ENCODE data around the gene PMEL. TPM values are rescaled to one million over a fixed set of nuclear protein-coding genes. Genes with fewer than 3 reads are reported as not detected.

PMEL gene
- total RNA-seq, 1 experiment from 2014 or later = 72.2 TPM

- ATAC-seq = no peak
- CTCF ChIA-PET = no interaction called here
- H3K27ac Mint-ChIP-seq = peak overlapping the region; percentile 14; the same call in 1 of the 2 replicates
- H3K27me3 Mint-ChIP-seq (ENCODE audit: low read depth) = no peaks in the 10 kb centered on the region
- no peak overlapping the region for H3K4me3 Mint-ChIP-seq
- no peak for DNase-seq (ENCODE audit: low spot score)
- peaks cover 14% of the 10 kb centered on the region for H3K36me3 Mint-ChIP-seq
- POLR2A ChIA-PET = no interaction called here
- TF ChIP-seq, protein P1, sequence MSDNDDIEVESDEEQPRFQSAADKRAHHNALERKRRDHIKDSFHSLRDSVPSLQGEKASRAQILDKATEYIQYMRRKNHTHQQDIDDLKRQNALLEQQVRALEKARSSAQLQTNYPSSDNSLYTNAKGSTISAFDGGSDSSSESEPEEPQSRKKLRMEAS (CRISPR knock-in tag; IDR thresholded peaks at IDR 0.05) = no peak
- TF ChIP-seq SMAD3 (CRISPR knock-in tag; IDR thresholded peaks at IDR 0.05; ENCODE audit: borderline replicate concordance) = no peak
- peaks cover 4% of the 10 kb centered on the region for H3K4me1 Mint-ChIP-seq
- H3K9me3 Mint-ChIP-seq = no peaks in the 10 kb centered on the region
These were observed 56.3 kb downstream of the PMEL start for GRCh38 chr12:55909513-55909884.

- Mint-ChIP-seq H3K27ac (peak overlapping the region; percentile 18), H3K9me3 (no peaks in the 10 kb centered on the region), H3K36me3 (peaks cover 10% of the 10 kb centered on the region), H3K4me3 (no peak overlapping the region), H3K4me1 (peaks cover 4% of the 10 kb centered on the region), H3K27me3 (ENCODE audit: low read depth) (no peaks in the 10 kb centered on the region)
- CTCF ChIA-PET = no interaction called here
- ATAC-seq (no peak), DNase-seq (ENCODE audit: low spot score) (no peak)
- POLR2A ChIA-PET = interaction anchor here (0.6 kb wide), 1 partner anchor 109 kb away, joined by 3 read pairs; no protein-coding TSS in a partner anchor
- TF ChIP-seq, protein P2, sequence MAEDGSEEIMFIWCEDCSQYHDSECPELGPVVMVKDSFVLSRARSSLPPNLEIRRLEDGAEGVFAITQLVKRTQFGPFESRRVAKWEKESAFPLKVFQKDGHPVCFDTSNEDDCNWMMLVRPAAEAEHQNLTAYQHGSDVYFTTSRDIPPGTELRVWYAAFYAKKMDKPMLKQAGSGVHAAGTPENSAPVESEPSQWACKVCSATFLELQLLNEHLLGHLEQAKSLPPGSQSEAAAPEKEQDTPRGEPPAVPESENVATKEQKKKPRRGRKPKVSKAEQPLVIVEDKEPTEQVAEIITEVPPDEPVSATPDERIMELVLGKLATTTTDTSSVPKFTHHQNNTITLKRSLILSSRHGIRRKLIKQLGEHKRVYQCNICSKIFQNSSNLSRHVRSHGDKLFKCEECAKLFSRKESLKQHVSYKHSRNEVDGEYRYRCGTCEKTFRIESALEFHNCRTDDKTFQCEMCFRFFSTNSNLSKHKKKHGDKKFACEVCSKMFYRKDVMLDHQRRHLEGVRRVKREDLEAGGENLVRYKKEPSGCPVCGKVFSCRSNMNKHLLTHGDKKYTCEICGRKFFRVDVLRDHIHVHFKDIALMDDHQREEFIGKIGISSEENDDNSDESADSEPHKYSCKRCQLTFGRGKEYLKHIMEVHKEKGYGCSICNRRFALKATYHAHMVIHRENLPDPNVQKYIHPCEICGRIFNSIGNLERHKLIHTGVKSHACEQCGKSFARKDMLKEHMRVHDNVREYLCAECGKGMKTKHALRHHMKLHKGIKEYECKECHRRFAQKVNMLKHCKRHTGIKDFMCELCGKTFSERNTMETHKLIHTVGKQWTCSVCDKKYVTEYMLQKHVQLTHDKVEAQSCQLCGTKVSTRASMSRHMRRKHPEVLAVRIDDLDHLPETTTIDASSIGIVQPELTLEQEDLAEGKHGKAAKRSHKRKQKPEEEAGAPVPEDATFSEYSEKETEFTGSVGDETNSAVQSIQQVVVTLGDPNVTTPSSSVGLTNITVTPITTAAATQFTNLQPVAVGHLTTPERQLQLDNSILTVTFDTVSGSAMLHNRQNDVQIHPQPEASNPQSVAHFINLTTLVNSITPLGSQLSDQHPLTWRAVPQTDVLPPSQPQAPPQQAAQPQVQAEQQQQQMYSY (CRISPR knock-in tag; IDR thresholded peaks at IDR 0.05) = no peak
- TF ChIP-seq E2F1 (CRISPR knock-in tag; IDR thresholded peaks at IDR 0.05) (no peak), ETV6 (CRISPR knock-in tag; IDR thresholded peaks at IDR 0.05) (no peak)
These were observed 56.9 kb downstream of the PMEL start for GRCh38 chr12:55908726-55909512.

GRCh38 chr12:55906056-55906455 is 59.8 kb downstream of the PMEL start:
- no peak for ATAC-seq
- ChIA-PET POLR2A (no interaction called here), CTCF (no interaction called here)
- Mint-ChIP-seq H3K27ac (no peak overlapping the region), H3K36me3 (peaks cover 21% of the 10 kb centered on the region), H3K4me1 (peaks cover 4% of the 10 kb centered on the region), H3K4me3 (no peak overlapping the region), H3K27me3 (ENCODE audit: low read depth) (no peaks in the 10 kb centered on the region), H3K9me3 (no peaks in the 10 kb centered on the region)
- DNase-seq (ENCODE audit: low spot score) = no peak
- TF ChIP-seq, protein P3, sequence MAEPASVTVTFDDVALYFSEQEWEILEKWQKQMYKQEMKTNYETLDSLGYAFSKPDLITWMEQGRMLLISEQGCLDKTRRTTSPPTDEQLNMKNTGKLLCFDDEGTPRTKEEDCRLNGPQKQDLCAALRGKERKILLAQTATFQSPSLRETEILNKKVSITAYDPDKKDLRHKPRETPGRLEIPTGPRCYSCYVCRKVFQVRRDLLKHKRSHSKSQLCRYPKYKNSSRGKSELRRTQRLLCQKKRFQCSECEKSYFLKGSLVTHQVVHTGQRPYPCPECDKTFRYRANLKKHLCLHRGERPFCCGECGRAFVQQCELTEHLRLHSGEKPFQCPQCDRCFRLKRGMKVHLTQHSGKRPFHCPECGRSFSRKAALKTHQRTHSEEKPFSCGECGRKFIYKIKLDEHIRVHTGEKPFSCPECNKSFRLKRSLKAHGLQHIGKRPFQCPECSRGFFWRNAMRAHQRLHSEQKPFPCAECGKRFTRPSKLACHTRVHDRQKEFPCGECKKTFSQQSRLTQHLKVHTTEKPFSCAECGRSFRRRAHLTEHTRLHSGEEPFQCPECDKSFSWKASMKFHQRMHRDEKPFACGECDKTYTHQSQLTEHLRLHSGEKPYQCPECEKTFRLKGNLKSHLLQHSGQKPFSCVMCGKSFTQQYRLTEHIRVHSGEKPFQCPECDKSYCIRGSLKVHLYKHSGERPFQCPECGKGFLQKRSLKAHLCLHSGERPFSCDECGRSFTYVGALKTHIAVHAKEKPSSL (CRISPR knock-in tag; conservative IDR thresholded peaks at IDR 0.05) = no peak
- TF ChIP-seq ZNF219 (CRISPR knock-in tag; IDR thresholded peaks at IDR 0.05; ENCODE audit: borderline replicate concordance) = no peak
- TF ChIP-seq ZNF423 (CRISPR knock-in tag; IDR thresholded peaks at IDR 0.05) = no peak
- no peak for TF ChIP-seq EMX1 (CRISPR knock-in tag; IDR thresholded peaks at IDR 0.05)
- TF ChIP-seq, protein P4, sequence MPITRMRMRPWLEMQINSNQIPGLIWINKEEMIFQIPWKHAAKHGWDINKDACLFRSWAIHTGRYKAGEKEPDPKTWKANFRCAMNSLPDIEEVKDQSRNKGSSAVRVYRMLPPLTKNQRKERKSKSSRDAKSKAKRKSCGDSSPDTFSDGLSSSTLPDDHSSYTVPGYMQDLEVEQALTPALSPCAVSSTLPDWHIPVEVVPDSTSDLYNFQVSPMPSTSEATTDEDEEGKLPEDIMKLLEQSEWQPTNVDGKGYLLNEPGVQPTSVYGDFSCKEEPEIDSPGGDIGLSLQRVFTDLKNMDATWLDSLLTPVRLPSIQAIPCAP (CRISPR knock-in tag; IDR thresholded peaks at IDR 0.05) = no peak
- no peak for TF ChIP-seq JAZF1 (CRISPR knock-in tag; IDR thresholded peaks at IDR 0.05)
- no peak for TF ChIP-seq ATF2 (CRISPR knock-in tag; IDR thresholded peaks at IDR 0.05; ENCODE audit: borderline replicate concordance, low read depth)
- no peak for TF ChIP-seq TEAD4 (CRISPR knock-in tag; IDR thresholded peaks at IDR 0.05)
- TF ChIP-seq, protein P5, sequence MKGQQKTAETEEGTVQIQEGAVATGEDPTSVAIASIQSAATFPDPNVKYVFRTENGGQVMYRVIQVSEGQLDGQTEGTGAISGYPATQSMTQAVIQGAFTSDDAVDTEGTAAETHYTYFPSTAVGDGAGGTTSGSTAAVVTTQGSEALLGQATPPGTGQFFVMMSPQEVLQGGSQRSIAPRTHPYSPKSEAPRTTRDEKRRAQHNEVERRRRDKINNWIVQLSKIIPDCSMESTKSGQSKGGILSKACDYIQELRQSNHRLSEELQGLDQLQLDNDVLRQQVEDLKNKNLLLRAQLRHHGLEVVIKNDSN (CRISPR knock-in tag; IDR thresholded peaks at IDR 0.05) = no peak
- no peak for TF ChIP-seq NFATC4 (CRISPR knock-in tag; IDR thresholded peaks at IDR 0.05)
- TF ChIP-seq, protein P6, sequence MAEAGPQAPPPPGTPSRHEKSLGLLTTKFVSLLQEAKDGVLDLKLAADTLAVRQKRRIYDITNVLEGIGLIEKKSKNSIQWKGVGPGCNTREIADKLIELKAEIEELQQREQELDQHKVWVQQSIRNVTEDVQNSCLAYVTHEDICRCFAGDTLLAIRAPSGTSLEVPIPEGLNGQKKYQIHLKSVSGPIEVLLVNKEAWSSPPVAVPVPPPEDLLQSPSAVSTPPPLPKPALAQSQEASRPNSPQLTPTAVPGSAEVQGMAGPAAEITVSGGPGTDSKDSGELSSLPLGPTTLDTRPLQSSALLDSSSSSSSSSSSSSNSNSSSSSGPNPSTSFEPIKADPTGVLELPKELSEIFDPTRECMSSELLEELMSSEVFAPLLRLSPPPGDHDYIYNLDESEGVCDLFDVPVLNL (CRISPR knock-in tag; IDR thresholded peaks at IDR 0.05; ENCODE audit: borderline replicate concordance, low read depth) = no peak
- TF ChIP-seq, protein P7, sequence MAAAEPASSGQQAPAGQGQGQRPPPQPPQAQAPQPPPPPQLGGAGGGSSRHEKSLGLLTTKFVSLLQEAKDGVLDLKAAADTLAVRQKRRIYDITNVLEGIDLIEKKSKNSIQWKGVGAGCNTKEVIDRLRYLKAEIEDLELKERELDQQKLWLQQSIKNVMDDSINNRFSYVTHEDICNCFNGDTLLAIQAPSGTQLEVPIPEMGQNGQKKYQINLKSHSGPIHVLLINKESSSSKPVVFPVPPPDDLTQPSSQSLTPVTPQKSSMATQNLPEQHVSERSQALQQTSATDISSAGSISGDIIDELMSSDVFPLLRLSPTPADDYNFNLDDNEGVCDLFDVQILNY (CRISPR knock-in tag; IDR thresholded peaks at IDR 0.05) = no peak

All from WTC11 (cell line).